SH-SY5Y (cell line): ENCODE measurements around the gene CALML4.

ENCODE experiments used
- GATA2 ChIP-seq: IDR thresholded peaks from 2 replicates; pipeline ENCODE4 v1.6.1; 2011; ENCODE audit warnings: mild to moderate bottlenecking, low read depth, low read length
- GATA3 ChIP-seq: IDR thresholded peaks from 2 replicates; pipeline ENCODE4 v1.6.1; 2011; ENCODE audit warnings: low read depth, mild to moderate bottlenecking, low read length, moderate library complexity

The CALML4 gene

GRCh38 chr15:68229386-68230156 lies 24.4 kb upstream of the CALML4 start, which contains the start of gene CLN6:
TSS of gene CLN6 (minus strand) at chr15:68229728. CDS start at chr15:68229584, 144 bp downstream.
- no peak for TF ChIP-seq GATA3
- TF ChIP-seq GATA2 = no peak

GRCh38 chr15:68228971-68229385 lies 23.8 kb upstream of the CALML4 start:
- TF ChIP-seq GATA3 = no peak

- TF ChIP-seq GATA3 (no peak), GATA2 (no peak)
Observed at GRCh38 chr15:68228143-68228970, 23.2 kb upstream of the CALML4 start.

GRCh38 chr15:68227643-68228142 lies 22.6 kb upstream of the CALML4 start:
- no peak for TF ChIP-seq GATA3
- no peak for TF ChIP-seq GATA2

GRCh38 chr15:68224546-68225250 lies 19.6 kb upstream of the CALML4 start:
- TF ChIP-seq GATA3 (no peak), GATA2 (no peak)

GRCh38 chr15:68224108-68224507 lies 19.0 kb upstream of the CALML4 start:
- TF ChIP-seq GATA3 (no peak), GATA2 (no peak)

- TF ChIP-seq GATA3 (no peak), GATA2 (no peak)
Observed at GRCh38 chr15:68223171-68223570, 18.0 kb upstream of the CALML4 start.

- TF ChIP-seq GATA2 (peak; percentile 59; the same call in 1 of the 2 replicates), GATA3 (no peak)
Observed at GRCh38 chr15:68220967-68221366, 15.8 kb upstream of the CALML4 start.

GRCh38 chr15:68220489-68220888 lies 15.4 kb upstream of the CALML4 start:
- TF ChIP-seq GATA2 (no peak), GATA3 (no peak)

GRCh38 chr15:68218847-68219798 lies 14.0 kb upstream of the CALML4 start:
- TF ChIP-seq GATA3 (no peak), GATA2 (no peak)

GRCh38 chr15:68218331-68218730 lies 13.2 kb upstream of the CALML4 start:
- TF ChIP-seq GATA3 (no peak), GATA2 (no peak)

GRCh38 chr15:68217341-68217740 lies 12.2 kb upstream of the CALML4 start:
- TF ChIP-seq GATA3 (no peak), GATA2 (no peak)

GRCh38 chr15:68214838-68215254 lies 9.7 kb upstream of the CALML4 start:
- TF ChIP-seq GATA2 (no peak), GATA3 (no peak)
